ENCODE data around the gene TRPM6. TPM values are rescaled to one million over a fixed set of nuclear protein-coding genes. Genes with fewer than 3 reads are reported as not detected.

The TRPM6 gene
- total and polyA plus RNA-seq, 2 donors from 2014 or later = 1.3 to 2.0 TPM

DNA sequence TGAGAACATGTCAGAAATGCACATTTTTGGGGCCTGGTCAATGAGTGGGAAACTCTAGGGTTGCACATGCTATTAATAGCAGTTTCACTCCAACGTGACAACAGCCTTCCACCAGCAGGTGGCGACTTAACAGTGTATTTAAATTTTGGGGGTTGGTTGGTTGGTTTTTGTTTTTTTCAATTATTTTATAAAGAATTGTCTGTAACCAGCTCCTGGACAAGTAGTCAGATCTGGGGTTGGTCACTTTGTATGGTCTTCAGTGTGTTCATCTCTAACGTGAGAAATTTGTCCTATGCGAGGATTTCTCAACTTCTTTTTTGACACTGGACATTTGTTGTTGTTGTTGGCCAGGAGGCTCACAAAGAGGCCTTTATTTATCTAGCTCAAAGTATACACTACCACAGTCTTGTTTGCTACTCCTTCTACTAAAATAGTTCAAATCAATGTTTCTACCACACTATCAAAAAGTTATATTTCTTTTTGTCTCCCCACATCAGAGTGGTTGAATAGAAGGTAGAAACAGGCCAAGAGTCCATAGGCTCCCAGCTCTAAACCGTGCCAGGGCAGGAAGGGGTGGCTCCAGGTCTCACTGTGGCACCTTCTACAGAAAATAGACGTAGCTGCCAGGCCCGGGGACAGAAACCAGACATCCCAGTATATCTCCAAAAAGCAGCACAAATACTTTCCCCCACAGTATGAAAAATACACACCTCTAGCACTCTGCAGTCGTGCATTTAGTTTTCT lies 110.4 kb downstream of the TRPM6 start:
- intact Hi-C loops (cut with DNase I) = loop anchor here (5.0 kb wide), 2 partner anchors 225 to 300 kb away; no protein-coding TSS in a partner anchor
- H3K27me3 ChIP-seq (ENCODE audit: control insufficient read depth, insufficient read depth, low read length) = no peaks in the 10 kb centered on the region
- H3K4me1 ChIP-seq (ENCODE audit: control insufficient read depth in 2 of 3, insufficient read depth in 2 of 3, low read depth in 1 of 3, low read length in 3 of 3) = no peaks in the 10 kb centered on the region
- no peak overlapping the region for H3K4me3 ChIP-seq (ENCODE audit: low read length in 3 of 3)
- H3K27ac ChIP-seq (ENCODE audit: low read depth in 2 of 2, low read length in 2 of 2) = no peak overlapping the region
- DNase-seq (peak in 4 of 5 donors; percentile 64 to 84 (median 68)), FAIRE-seq (peak; percentile 13)
- H3K36me3 ChIP-seq (ENCODE audit: control insufficient read depth in 2 of 3, insufficient read depth in 3 of 3, low read length in 3 of 3) = no peaks in the 10 kb centered on the region
- TF ChIP-seq, protein P1, sequence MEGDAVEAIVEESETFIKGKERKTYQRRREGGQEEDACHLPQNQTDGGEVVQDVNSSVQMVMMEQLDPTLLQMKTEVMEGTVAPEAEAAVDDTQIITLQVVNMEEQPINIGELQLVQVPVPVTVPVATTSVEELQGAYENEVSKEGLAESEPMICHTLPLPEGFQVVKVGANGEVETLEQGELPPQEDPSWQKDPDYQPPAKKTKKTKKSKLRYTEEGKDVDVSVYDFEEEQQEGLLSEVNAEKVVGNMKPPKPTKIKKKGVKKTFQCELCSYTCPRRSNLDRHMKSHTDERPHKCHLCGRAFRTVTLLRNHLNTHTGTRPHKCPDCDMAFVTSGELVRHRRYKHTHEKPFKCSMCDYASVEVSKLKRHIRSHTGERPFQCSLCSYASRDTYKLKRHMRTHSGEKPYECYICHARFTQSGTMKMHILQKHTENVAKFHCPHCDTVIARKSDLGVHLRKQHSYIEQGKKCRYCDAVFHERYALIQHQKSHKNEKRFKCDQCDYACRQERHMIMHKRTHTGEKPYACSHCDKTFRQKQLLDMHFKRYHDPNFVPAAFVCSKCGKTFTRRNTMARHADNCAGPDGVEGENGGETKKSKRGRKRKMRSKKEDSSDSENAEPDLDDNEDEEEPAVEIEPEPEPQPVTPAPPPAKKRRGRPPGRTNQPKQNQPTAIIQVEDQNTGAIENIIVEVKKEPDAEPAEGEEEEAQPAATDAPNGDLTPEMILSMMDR (IDR thresholded peaks at IDR 0.05; ENCODE audit: borderline replicate concordance, extremely low read depth, insufficient read depth) = peak; percentile 84
- H3K9me3 ChIP-seq (ENCODE audit: control insufficient read depth in 2 of 3, insufficient read depth in 1 of 3, low read length in 3 of 3) = no peaks in the 10 kb centered on the region
- no peak overlapping the region for H3K9ac ChIP-seq (ENCODE audit: low read length in 3 of 3)

DNA sequence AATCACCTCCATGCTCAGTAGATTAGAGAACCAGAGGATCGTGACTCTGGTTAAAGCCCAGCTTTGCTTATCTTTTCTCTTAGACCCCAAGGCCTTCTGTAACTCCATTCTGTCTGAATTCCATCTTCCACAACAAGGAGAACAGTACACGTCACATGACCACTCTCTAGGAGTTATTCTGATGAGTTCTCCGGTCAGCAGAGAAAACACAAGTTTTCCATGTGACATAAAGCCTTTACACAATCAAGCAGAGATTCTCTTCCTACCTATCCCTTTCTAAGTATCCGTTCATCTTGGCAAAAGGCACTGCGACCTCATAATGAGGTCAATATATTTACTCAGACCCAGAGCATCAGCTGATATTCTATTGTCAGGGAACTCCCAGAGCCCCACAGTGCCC lies 112.3 kb downstream of the TRPM6 start:
- intact Hi-C loops (cut with DNase I) = loop anchor here (5.0 kb wide), 2 partner anchors 227 to 302 kb away; no protein-coding TSS in a partner anchor

DNA sequence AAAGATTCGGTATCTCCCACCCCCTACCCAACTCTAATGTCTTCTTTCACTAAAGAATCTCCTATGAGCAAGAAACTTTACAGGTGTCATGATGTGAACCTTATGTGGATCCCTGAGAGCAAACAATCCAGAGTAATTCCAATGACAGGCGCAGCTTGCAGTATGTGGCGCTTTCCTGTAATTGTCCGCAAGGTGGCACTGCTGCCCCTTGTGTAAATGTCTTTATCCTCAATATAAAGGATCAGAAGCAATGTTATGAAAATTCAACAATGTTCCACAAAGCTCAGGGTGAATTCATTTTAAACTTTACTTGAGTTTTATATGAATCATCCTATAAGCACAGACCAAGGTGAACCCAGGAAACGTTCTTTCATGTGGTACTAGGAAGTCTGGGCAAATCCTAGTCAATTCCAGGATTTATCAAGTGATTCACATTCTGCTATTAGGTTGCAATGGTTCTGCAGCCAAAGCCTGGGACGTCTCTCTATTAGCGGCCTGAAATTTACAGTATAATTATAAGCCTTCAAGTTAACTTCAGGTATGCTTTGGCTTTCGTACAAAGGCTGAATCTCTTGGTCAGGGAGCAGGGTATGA lies 113.7 kb downstream of the TRPM6 start:
- Histone ChIP-seq H3K27ac (ENCODE audit: low read depth in 2 of 2, low read length in 2 of 2) (no peak overlapping the region), H3K4me1 (ENCODE audit: control insufficient read depth in 2 of 3, insufficient read depth in 2 of 3, low read depth in 1 of 3, low read length in 3 of 3) (no peaks in the 10 kb centered on the region), H3K9ac (ENCODE audit: low read length in 3 of 3) (no peak overlapping the region), H3K9me3 (ENCODE audit: control insufficient read depth in 2 of 3, insufficient read depth in 1 of 3, low read length in 3 of 3) (no peaks in the 10 kb centered on the region), H3K27me3 (ENCODE audit: control insufficient read depth, insufficient read depth, low read length) (no peaks in the 10 kb centered on the region), H3K4me3 (ENCODE audit: low read length in 3 of 3) (no peak overlapping the region), H3K36me3 (ENCODE audit: control insufficient read depth in 2 of 3, insufficient read depth in 3 of 3, low read length in 3 of 3) (no peaks in the 10 kb centered on the region)
- DNase-seq (peak; percentile 74 to 87 (median 79)), FAIRE-seq (peak; percentile 70)
- TF ChIP-seq, protein P1 (IDR thresholded peaks at IDR 0.05; ENCODE audit: borderline replicate concordance, extremely low read depth, insufficient read depth) = peak; percentile 94
- intact Hi-C loops (cut with DNase I) = no loop called here

More for the DNA sequence above, 112.3 kb downstream of the TRPM6 start:
- H3K9me3 ChIP-seq (ENCODE audit: control insufficient read depth in 2 of 3, insufficient read depth in 1 of 3, low read length in 3 of 3) = no peaks in the 10 kb centered on the region
- FAIRE-seq = no peak
- no peaks in the 10 kb centered on the region for H3K36me3 ChIP-seq (ENCODE audit: control insufficient read depth in 2 of 3, insufficient read depth in 3 of 3, low read length in 3 of 3)
- H3K4me3 ChIP-seq (ENCODE audit: low read length in 3 of 3) = no peak overlapping the region
- no peak overlapping the region for H3K9ac ChIP-seq (ENCODE audit: low read length in 3 of 3)
- no peak for DNase-seq
- TF ChIP-seq, protein P1 (IDR thresholded peaks at IDR 0.05; ENCODE audit: borderline replicate concordance, extremely low read depth, insufficient read depth) = no peak
- no peak overlapping the region for H3K27ac ChIP-seq (ENCODE audit: low read depth in 2 of 2, low read length in 2 of 2)
- H3K4me1 ChIP-seq (ENCODE audit: control insufficient read depth in 2 of 3, insufficient read depth in 2 of 3, low read depth in 1 of 3, low read length in 3 of 3) = no peaks in the 10 kb centered on the region
- H3K27me3 ChIP-seq (ENCODE audit: control insufficient read depth, insufficient read depth, low read length) = no peaks in the 10 kb centered on the region
